ENCODE data around the gene NPAS2.

DNA sequence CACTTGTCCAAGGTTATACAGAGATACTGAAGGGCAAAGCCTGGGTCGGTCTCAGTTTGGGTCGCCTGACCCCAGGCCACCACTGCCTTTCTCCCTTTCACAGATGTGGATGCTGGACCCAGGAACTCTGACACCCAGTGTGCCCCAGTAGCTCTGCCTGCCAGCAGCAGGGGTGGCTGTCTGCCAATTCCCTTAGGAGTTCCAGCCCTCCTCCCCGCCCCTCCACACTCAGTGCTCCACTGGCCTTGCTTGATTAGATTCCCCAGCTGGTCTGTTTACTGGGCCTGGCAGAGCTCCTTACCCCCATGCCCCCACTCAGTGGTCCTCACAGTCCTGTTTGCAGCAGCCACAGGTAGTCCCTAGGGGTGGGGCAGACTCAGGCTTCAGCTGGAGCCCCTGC is 75.5 kb downstream of the NPAS2 start:
- TF ChIP-seq, protein P1, sequence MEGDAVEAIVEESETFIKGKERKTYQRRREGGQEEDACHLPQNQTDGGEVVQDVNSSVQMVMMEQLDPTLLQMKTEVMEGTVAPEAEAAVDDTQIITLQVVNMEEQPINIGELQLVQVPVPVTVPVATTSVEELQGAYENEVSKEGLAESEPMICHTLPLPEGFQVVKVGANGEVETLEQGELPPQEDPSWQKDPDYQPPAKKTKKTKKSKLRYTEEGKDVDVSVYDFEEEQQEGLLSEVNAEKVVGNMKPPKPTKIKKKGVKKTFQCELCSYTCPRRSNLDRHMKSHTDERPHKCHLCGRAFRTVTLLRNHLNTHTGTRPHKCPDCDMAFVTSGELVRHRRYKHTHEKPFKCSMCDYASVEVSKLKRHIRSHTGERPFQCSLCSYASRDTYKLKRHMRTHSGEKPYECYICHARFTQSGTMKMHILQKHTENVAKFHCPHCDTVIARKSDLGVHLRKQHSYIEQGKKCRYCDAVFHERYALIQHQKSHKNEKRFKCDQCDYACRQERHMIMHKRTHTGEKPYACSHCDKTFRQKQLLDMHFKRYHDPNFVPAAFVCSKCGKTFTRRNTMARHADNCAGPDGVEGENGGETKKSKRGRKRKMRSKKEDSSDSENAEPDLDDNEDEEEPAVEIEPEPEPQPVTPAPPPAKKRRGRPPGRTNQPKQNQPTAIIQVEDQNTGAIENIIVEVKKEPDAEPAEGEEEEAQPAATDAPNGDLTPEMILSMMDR (IDR thresholded peaks at IDR 0.05): no peak
- no peak for TF ChIP-seq EP300 (IDR thresholded peaks at IDR 0.05)
- no peak for TF ChIP-seq POLR2A (IDR thresholded peaks at IDR 0.05)

Measured in gastroesophageal sphincter (tissue), 3 donors.